HG03354 (cell line): ENCODE results near the gene PTPRK.

Source experiments
- ATAC-seq: cut with Tn5 transposase; IDR thresholded peaks from one replicate; pipeline ENCODE4 v1.9.1; 2021; ENCODE audit warnings: mild to moderate bottlenecking; ENCODE audit not compliant: unreplicated experiment, poor library complexity, severe bottlenecking

PTPRK gene

DNA sequence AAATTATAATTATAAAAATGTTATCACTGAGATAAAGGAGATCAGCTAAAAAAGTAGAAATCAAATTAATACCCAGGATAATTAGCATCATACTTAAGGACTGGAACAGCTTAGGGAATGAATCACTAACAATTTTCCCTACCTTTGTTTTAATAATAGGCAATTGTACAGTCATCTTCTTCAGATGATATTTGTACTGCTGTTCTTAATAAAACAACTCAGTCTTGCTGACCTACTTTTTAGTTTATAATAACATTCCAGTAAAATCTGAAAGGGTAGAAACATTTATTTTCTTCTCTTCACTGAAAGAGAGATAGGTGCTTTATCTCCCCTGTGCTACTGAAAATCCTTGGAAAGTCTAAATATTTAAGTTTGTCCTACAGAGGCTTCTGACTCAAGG is 348.3 kb downstream of the PTPRK start:
- no peak for ATAC-seq

DNA sequence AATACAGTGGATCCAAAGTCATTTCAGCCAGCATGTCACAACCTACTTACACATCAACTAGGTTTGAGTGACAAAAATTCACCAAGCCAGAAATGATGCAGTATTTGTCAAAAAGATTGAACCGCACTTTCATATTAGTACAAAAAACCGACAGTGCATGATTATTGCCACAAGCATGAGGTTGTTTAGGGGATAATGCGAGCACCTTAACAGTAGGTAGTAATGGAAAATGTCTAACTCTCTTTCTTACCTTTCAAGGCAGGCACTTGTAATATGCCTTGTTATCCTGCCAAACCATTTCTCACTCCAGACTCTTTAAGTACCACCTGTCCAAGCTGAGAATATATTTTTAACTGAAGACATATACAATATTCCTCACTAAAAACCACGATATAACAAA is 349.2 kb downstream of the PTPRK start:
- ATAC-seq, result no peak

- no peak for ATAC-seq
Measured at GRCh38 chr6:128168244-128168643, 352.2 kb downstream of the PTPRK start.

DNA sequence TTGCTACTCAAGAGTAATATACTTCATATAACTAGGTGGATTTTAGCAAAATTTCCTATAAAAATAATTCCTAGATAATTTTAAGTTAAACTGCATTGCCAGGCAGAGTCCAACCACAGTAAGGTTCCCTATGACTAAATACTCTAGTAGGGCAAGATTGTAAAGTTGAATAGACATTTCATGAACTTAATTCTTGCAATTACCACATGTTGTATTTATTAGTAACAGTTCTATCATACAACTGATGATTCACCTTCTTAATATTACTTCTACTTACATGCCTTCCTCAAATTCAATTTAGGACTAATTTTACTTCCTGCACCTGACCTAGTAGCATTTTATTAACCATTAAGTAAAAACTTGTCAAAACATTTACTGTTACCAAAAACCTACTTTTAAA is 352.8 kb downstream of the PTPRK start:
- ATAC-seq, result no peak

DNA sequence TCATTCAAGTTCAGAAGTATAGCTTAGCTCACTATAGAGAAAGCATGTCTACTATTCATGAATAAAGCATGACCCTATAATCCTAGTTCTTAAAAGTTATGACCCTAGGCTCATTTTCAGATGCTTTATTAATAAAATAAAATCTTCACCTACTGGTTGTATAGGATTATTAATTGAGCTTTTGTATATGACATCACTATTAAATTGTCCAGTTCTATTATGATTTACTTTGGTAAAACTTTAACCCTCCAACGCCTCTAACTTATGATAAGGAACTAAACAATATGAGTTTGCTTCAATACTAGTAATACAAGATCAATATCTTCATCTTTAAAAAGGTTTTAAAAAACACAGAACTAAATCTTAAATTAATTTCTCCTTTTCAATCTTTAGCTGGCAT is 356.1 kb downstream of the PTPRK start:
- ATAC-seq, result no peak

- no peak for ATAC-seq
Measured at GRCh38 chr6:128162423-128162822, 358.0 kb downstream of the PTPRK start.

DNA sequence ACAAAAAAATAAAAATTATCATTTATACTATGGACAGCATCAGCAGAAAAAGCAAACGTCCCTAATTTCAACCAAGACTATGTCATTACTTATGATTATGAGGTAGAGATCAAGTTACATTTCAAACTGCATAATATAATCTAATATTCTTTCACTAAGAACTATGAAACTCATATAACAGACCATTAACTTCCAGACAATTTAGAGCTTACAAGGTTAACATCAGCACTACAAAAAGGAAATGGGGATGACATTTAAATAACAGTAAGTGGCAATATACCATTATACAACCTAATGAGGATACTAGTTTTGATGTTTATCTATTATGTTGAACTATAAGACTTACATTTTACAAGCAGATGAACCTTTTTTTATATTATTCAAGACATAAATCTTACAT is 358.6 kb downstream of the PTPRK start:
- no peak for ATAC-seq

GRCh38 chr6:128161263-128161662 is 359.1 kb downstream of the PTPRK start:
- ATAC-seq, result no peak

- ATAC-seq, result no peak
Measured at GRCh38 chr6:128158496-128158895, 361.9 kb downstream of the PTPRK start.

GRCh38 chr6:128156321-128157111 is 363.9 kb downstream of the PTPRK start:
- no peak for ATAC-seq

DNA sequence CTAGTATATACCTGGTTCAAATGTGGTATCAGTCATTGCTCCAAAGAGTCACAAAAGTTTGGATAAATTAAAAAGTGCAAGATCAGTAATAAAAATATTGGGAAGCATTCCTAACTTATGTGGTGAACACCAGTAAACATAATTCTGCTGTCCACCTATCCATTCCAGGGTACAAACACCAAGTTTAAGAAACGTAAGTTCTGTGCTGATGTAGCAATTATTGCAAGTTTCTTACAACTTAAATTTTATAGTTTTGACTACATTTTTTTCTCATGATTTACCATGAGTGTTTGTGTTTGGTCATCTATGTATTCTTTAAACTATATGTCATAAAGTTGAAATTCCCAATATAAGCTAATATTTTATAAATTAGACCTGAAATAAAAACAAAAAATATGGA is 364.6 kb downstream of the PTPRK start:
- ATAC-seq, result no peak

- ATAC-seq, result no peak
Measured at GRCh38 chr6:128152551-128152950, 367.8 kb downstream of the PTPRK start.

DNA sequence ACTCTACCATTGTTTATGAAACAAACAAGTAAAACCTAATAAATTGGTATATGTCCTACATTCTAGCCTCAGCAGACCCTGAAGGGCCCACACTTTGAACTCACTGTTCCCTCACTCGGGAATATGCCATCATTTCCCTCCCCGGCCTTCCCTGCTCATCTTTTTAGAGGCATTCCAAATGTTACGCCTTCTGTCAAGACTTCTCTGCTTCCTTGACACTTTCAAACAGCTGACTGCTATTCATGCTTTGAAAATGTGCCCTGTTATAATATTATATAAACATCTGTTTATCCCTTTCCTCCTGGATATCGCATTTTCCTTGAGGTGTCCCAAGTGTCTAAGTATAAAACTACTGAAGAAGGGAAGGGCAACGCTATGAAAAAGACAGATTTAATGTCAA is 370.0 kb downstream of the PTPRK start:
- ATAC-seq, result no peak

- ATAC-seq, result no peak
Measured at GRCh38 chr6:128149796-128150195, 370.6 kb downstream of the PTPRK start.

GRCh38 chr6:128144320-128144719 is 376.1 kb downstream of the PTPRK start:
- ATAC-seq, result no peak

DNA sequence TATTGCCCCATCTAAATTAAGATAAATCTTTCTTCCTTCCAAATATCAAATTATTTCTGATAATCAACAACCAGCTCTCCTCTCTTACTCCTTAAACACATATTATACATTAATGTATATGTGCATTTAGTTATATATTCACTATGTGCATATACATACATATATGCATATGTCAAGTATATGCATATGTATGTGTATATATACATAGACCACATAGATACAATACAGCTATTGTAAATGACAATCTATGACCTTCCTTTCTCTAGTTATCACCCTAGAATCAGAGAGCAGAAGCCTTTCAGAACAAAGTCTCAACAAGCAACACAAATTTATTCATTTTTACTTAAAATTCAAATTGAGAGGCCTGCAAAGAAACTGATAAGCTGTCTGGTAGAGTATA is 378.5 kb downstream of the PTPRK start:
- ATAC-seq, result no peak

DNA sequence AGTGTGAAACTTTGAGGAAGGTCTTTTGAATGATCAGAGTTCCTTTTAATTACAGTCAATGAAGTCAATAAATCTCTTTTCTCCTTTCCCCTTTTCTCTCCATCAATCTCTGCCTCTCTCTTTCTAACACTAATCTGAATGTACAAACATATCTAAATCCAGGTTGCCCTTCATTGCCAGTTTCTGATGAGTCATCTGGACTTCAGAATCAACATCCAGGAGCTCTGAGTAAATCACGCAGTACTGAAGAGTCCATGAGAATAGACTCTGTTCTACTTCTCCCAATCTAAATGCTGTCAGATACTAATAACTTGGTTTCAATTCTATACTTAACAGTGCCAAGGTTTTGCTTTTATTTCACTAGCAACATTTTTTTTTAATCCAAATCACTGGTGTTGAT is 380.9 kb downstream of the PTPRK start:
- ATAC-seq, result no peak

DNA sequence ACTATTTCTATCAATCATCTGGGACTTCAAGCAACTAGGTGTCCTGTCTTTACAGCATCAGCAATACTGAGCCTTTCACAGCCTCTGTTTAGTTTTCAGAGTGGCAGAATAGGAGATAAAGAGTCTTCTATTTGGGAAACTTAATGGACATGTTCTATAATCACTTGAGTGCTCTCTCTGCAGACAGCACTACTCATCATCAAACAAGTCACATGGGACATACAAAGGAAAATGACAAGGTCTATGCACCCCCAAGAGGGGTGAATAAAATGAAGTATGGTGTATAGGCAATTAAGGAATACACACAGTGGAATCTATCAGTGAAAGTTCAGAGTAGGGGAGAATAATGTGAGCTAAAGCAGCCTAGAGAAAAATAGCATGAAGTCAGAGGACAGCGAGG is 381.7 kb downstream of the PTPRK start:
- no peak for ATAC-seq

DNA sequence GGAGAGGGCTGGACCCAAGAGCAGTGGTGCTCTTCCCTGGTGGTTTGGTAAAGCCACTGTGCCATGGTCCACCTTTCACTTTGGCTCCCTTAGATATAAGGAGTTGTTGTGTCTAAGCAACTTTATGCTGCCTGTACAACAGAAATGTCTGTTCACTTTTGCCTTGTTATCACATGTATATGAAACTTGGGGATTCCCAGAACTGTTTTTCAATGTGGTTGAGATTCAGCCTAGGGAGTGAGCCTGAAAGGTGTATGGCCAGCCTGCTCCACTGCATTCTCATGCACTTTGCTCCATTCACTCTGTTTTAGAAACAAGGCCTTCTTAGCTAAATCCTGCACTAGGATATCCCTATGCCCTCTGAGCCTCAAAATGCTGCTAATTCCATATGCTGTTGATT is 385.1 kb downstream of the PTPRK start:
- ATAC-seq, result no peak

DNA sequence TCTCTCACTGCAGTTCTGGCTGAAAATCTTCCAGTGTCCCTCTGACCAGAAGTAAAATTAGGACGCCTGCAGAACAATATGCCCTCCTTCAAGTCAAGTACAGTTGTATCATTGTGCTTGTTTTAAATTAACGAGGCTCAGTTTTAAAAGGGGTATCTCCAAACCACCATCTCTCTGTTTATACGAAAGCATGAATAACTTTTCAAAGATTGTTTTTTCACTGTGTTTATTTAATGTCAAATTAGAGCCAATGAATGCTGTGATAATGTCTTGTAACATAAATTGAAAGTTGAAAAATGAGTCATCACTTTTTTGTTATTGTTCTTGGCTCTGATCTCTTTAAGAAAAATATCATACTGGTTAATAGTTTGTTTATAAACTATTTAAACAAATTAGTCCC is 388.8 kb downstream of the PTPRK start:
- ATAC-seq, result no peak

- ATAC-seq, result no peak
Measured at GRCh38 chr6:128131036-128131435, 389.4 kb downstream of the PTPRK start.

- ATAC-seq, result no peak
Measured at GRCh38 chr6:128129679-128130078, 390.7 kb downstream of the PTPRK start.
